HepG2 (cell line): ENCODE data around the gene SLC22A5. TPM values are rescaled to one million over a fixed set of nuclear protein-coding genes. Genes with fewer than 3 reads are reported as not detected.

ENCODE experiments used
- ATAC-seq: fragments of 200-7000 bp; cut with Tn5 transposase; 3 replicates; pipeline ENCODE4 v1.9.1; 2020; ENCODE audit warnings: mild to moderate bottlenecking, moderate library complexity
- BruUV-seq: library from RNA; stranded (reverse); fragments of 400-500 nt; replicated peaks from 2 replicates; lab custom pipeline; 2021; lab: Mats Ljungman, UMichigan
- CTCF ChIA-PET: fragments of 300-600 bp; formaldehyde crosslinking; extraction: SDS; loops from one replicate; lab custom pipeline; 2021; ENCODE audit warnings: low total read pairs, inconsistent platforms, low intra/inter-chr PET ratio; lab: Yijun Ruan, JAX
- POLR2A ChIA-PET: fragments of 350-600 bp; sonication (Branson Sonifier 250); formaldehyde crosslinking; loops from one replicate; lab custom pipeline; 2020; ENCODE audit warnings: antibody characterized with exemption, inconsistent platforms; lab: Yijun Ruan, JAX
- DNase-seq: peaks from one replicate; pipeline ENCODE4 v3.0.0-alpha.2; 2015; ENCODE audit warnings: low spot score
- FAIRE-seq: peaks from 3 replicates; lab custom pipeline; 2011; peaks lifted over from hg19 to GRCh38; lab: Jason Lieb, UNC
- H2AFZ ChIP-seq: one replicate; pipeline ENCODE4 v1.6.1; 2011; ENCODE audit warnings: low read length, inconsistent platforms
- H3K27ac ChIP-seq: fragments of 300-600 bp; 3 replicates; pipeline ENCODE4 v1.8.0; 2011; ENCODE audit warnings: mixed run types, mild to moderate bottlenecking, mixed read lengths, low read length, inconsistent platforms; ENCODE audit not compliant: insufficient read depth; ENCODE audit errors: extremely low read length
- H3K27me3 ChIP-seq, 2 experiments: fragments of 200-600 bp in 1 of 2; 2 replicates in 1 of 2; 3 replicates in 1 of 2; pipeline versions ENCODE4 v1.6.0 to v1.8.0; 2011; ENCODE audit warnings: low read length in 2 of 2, mild to moderate bottlenecking in 2 of 2, moderate library complexity in 2 of 2, inconsistent platforms in 1 of 2; ENCODE audit not compliant: insufficient read depth in 2 of 2, control insufficient read depth in 1 of 2
- H3K36me3 ChIP-seq, 2 experiments: fragments of 200-600 bp in 1 of 2; replicated peaks in 1 of 2; 2 replicates in 1 of 2; 3 replicates in 1 of 2; pipeline versions ENCODE4 v1.5.1 to v1.8.0; 2011; ENCODE audit warnings: low read length in 2 of 2, inconsistent platforms in 1 of 2; ENCODE audit not compliant: insufficient read depth in 2 of 2, control insufficient read depth in 1 of 2
- H3K4me1 ChIP-seq: 2 replicates; pipeline ENCODE4 v1.5.1; 2012; ENCODE audit warnings: low read length, inconsistent platforms; ENCODE audit not compliant: insufficient read depth
- H3K4me2 ChIP-seq: 2 replicates; pipeline ENCODE4 v1.6.0; 2011; ENCODE audit warnings: low read depth, low read length, inconsistent platforms
- H3K4me3 ChIP-seq, 3 experiments: fragments of 200-600 bp in 1 of 3; sonication (generic), shearing (Covaris generic) in 1 of 3; replicated peaks in 1 of 3; 2 replicates each; pipeline ENCODE4 v1.5.1; 2011 to 2016; ENCODE audit warnings: low read length in 3 of 3, inconsistent platforms in 2 of 3, low read depth in 2 of 3, mild to moderate bottlenecking in 2 of 3, control low read depth in 1 of 3, mixed read lengths in 1 of 3; ENCODE audit not compliant: insufficient read depth in 1 of 3
- H3K79me2 ChIP-seq: one replicate; pipeline ENCODE4 v1.6.1; 2011; ENCODE audit warnings: low read length, inconsistent platforms; ENCODE audit not compliant: insufficient read depth
- H3K9ac ChIP-seq: 2 replicates; pipeline ENCODE4 v1.6.0; 2011; ENCODE audit warnings: mild to moderate bottlenecking, low read depth, low read length, inconsistent platforms; ENCODE audit not compliant: insufficient read depth
- H3K9me3 ChIP-seq: 2 replicates; pipeline ENCODE4 v1.5.1; 2012; ENCODE audit warnings: mild to moderate bottlenecking, low read length
- H4K20me1 ChIP-seq: 2 replicates; pipeline ENCODE4 v1.6.0; 2011; ENCODE audit warnings: inconsistent platforms, mild to moderate bottlenecking, low read length, moderate library complexity; ENCODE audit not compliant: insufficient read depth
- ADNP ChIP-seq: sonication (generic); formaldehyde crosslinking; IDR thresholded peaks from 2 replicates; pipeline ENCODE4 v1.4.0; 2020; ENCODE audit warnings: missing genetic modification reagents
- ARID2 ChIP-seq: sonication (generic); formaldehyde crosslinking; IDR thresholded peaks from 2 replicates; pipeline ENCODE4 v1.8.1; 2022; ENCODE audit warnings: mild to moderate bottlenecking, missing genetic modification reagents, borderline replicate concordance
- MZF1 ChIP-seq: sonication (generic); formaldehyde crosslinking; IDR thresholded peaks from 2 replicates; pipeline ENCODE4 v1.8.1; 2023; ENCODE audit warnings: mild to moderate bottlenecking, missing genetic modification reagents, borderline replicate concordance
- PAXIP1 ChIP-seq: sonication (generic); formaldehyde crosslinking; conservative IDR thresholded peaks from 2 replicates; pipeline ENCODE4 v1.4.0; 2020; ENCODE audit warnings: mild to moderate bottlenecking, missing genetic modification reagents, moderate library complexity
- POLR2AphosphoS2 ChIP-seq: IDR thresholded peaks from 2 replicates; pipeline ENCODE4 v1.6.1; 2011; ENCODE audit warnings: low read depth, low read length, improper control_type of control experiment
- SCMH1 ChIP-seq: sonication (generic); formaldehyde crosslinking; IDR thresholded peaks from 2 replicates; pipeline ENCODE4 v1.9.0; 2021; ENCODE audit warnings: missing genetic modification reagents, mild to moderate bottlenecking, borderline replicate concordance
- SOX13 ChIP-seq, 3 experiments: fragments of 450-650 bp in 1 of 3; sonication (generic) in 1 of 3; formaldehyde crosslinking in 1 of 3; IDR thresholded peaks in 2 of 3; conservative IDR thresholded peaks in 1 of 3; 2 replicates each; pipeline versions ENCODE4 v1.5.0 to v1.6.1; 2016 to 2020; ENCODE audit warnings: antibody characterized with exemption in 1 of 3, mild to moderate bottlenecking in 1 of 3, missing compliant biosample characterization in 1 of 3, missing genetic modification reagents in 1 of 3, moderate library complexity in 1 of 3
- SP1 ChIP-seq, 2 experiments: fragments of 450-650 bp in 1 of 2; sonication (generic) in 1 of 2; formaldehyde crosslinking in 1 of 2; IDR thresholded peaks; 2 replicates each; pipeline versions ENCODE4 v1.4.0 to v1.6.1; 2016 to 2020; ENCODE audit warnings: missing genetic modification reagents in 1 of 2
- UBTF ChIP-seq: sonication (generic); formaldehyde crosslinking; IDR thresholded peaks from 2 replicates; pipeline ENCODE4 v1.4.0; 2020; ENCODE audit warnings: mild to moderate bottlenecking, missing genetic modification reagents
- ZNF414 ChIP-seq: sonication (generic); formaldehyde crosslinking; IDR thresholded peaks from 2 replicates; pipeline ENCODE4 v1.5.0; 2020; ENCODE audit warnings: missing genetic modification reagents
- ZNF431 ChIP-seq: sonication (generic); formaldehyde crosslinking; IDR thresholded peaks from 2 replicates; pipeline ENCODE4 v1.9.0; 2022; ENCODE audit warnings: missing genetic modification reagents, low read depth, mild to moderate bottlenecking, borderline replicate concordance
- ZNF629 ChIP-seq: sonication (generic); formaldehyde crosslinking; conservative IDR thresholded peaks from 2 replicates; pipeline ENCODE4 v1.5.0; 2020; ENCODE audit warnings: missing genetic modification reagents
- ZNF710 ChIP-seq: sonication (generic); formaldehyde crosslinking; IDR thresholded peaks from 2 replicates; pipeline ENCODE4 v1.5.0; 2020; ENCODE audit warnings: mild to moderate bottlenecking, missing genetic modification reagents, borderline replicate concordance
- ZNF879 ChIP-seq: sonication (generic); formaldehyde crosslinking; IDR thresholded peaks from 2 replicates; pipeline ENCODE4 v1.8.1; 2023; ENCODE audit warnings: missing genetic modification reagents
- WGBS: methylation state at CpG from one replicate; pipeline ENCODE4 v1.1.6; 2017; ENCODE audit warnings: low lambda C conversion rate; 5-methylcytosine and 5-hydroxymethylcytosine counted together
- in situ Hi-C: cut with HindIII; loops from 2 replicates; pipeline ENCODE4 v1.10.0; 2017; ENCODE audit warnings: low pct_unique_long_range_greater_than_20kb; ENCODE audit not compliant: extremely low pct_ligation_motif_present
- intact Hi-C: fragments of 100-400 bp; cut with micrococcal nuclease; formaldehyde crosslinking; loops from one replicate; pipeline ENCODE4 v1.10.0; 2022; ENCODE audit not compliant: unreplicated experiment
- polyA plus RNA-seq, 8 experiments: library from polyadenylated mRNA; depleted of rRNA in 3 of 8; stranded (reverse) in 7 of 8; unstranded in 1 of 8; fragments of >200 nt; fragmentation: Illumina TruSeq in 4 of 8; extraction: Trizol in 4 of 8; gene quantifications; 2 replicates each; pipeline versions ENCODE4 v1.2.1 to v1.2.3, GENCODE V29; 2011 to 2016; ENCODE audit warnings: low read depth in 4 of 8, missing spikeins in 1 of 8, mixed read lengths in 1 of 8; ENCODE audit not compliant: insufficient read depth in 1 of 8
- total RNA-seq, 5 experiments: library from RNA; depleted of rRNA; stranded (reverse); fragments of >200 nt; fragmentation: Illumina TruSeq; extraction: Trizol; gene quantifications; 2 replicates each; pipeline ENCODE4 v1.2.3, GENCODE V29; 2016; ENCODE audit warnings: low read depth in 1 of 5

The SLC22A5 gene
- total and polyA plus RNA-seq, 2 of the 13 experiments (the other 11 are each of a cell fraction or from before 2014, with no cell fraction given) = 7.1 to 15.1 TPM

GRCh38 chr5:132435886-132436285 is 66.4 kb downstream of the SLC22A5 start:
- H3K4me2 ChIP-seq = no peak overlapping the region
- FAIRE-seq (no peak), DNase-seq (no peak), ATAC-seq (no peak)
- no peaks in the 10 kb centered on the region for H3K9me3 ChIP-seq
- H3K79me2 ChIP-seq = no peaks in the 10 kb centered on the region
- intact Hi-C loops = no loop called here
- no peaks in the 10 kb centered on the region for H4K20me1 ChIP-seq
- 100% methylated on average over 2 of the region's 2 CpGs for WGBS
- H3K4me1 ChIP-seq = peaks cover 21% of the 10 kb centered on the region
- H2AFZ ChIP-seq = no peak overlapping the region
- no peaks in the 10 kb centered on the region for H3K27me3 ChIP-seq
- H3K27ac ChIP-seq = no peak overlapping the region
- no peak overlapping the region for H3K4me3 ChIP-seq
- H3K36me3 ChIP-seq = no peaks in the 10 kb centered on the region
- no TSS peak for BruUV-seq
- TF ChIP-seq ZNF414 (CRISPR knock-in tag) (no peak), ZNF710 (CRISPR knock-in tag) (no peak), ZNF879 (CRISPR knock-in tag) (no peak), SP1 (IDR thresholded peaks at IDR 0.05) (no peak), SP1 (CRISPR knock-in tag; IDR thresholded peaks at IDR 0.05) (no peak), MZF1 (CRISPR knock-in tag) (no peak), ZNF629 (no peak), SCMH1 (CRISPR knock-in tag) (no peak), ZNF431 (CRISPR knock-in tag) (no peak), SOX13 (IDR thresholded peaks at IDR 0.05) (no peak), SOX13 (CRISPR knock-in tag; conservative IDR thresholded peaks at IDR 0.05 in 1 of 2, IDR thresholded peaks at IDR 0.05 in 1 of 2) (no peak), ARID2 (CRISPR knock-in tag) (no peak), ADNP (CRISPR knock-in tag) (no peak), UBTF (CRISPR knock-in tag) (no peak), PAXIP1 (CRISPR knock-in tag) (no peak), POLR2AphosphoS2 (no peak)
- in situ Hi-C loops = no loop called here
- POLR2A ChIA-PET = interaction anchor here (0.8 to 2.4 kb wide), 3 partner anchors 19 to 60 kb away, joined by 3 to 9 read pairs (median 8); partner anchors contain the start of gene IRF1
- no peak overlapping the region for H3K9ac ChIP-seq
- CTCF ChIA-PET = no interaction called here
